ENCODE measurements around the gene TERC.

DNA sequence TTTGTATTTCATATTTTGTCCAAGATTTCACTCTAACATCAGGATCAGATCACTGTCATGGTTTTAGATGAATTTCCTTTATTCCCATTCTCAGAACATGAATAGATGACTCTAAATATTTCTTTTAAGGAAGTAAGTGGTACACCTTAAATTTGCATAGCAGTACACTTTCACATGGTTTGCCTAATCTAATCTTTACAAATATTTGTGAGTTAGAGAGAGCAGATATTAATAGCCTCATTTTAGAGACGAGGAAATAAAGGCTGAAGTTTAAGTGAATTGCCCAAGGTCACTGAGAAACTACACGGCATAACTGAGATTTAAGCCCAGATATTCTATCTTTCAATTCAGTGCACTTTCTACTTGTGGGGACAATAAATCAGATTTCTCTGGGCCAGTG, 14.2 kb downstream of the TERC start:
- no peak for TF ChIP-seq ZC3H11A (IDR thresholded peaks at IDR 0.05)
- TF ChIP-seq RFX5 (IDR thresholded peaks at IDR 0.05), result no peak
- no peak for TF ChIP-seq EP300 (IDR thresholded peaks at IDR 0.05)
- TF ChIP-seq POLR2A (IDR thresholded peaks at IDR 0.05; ENCODE audit: low read length), result no peak
- TF ChIP-seq, protein P1, sequence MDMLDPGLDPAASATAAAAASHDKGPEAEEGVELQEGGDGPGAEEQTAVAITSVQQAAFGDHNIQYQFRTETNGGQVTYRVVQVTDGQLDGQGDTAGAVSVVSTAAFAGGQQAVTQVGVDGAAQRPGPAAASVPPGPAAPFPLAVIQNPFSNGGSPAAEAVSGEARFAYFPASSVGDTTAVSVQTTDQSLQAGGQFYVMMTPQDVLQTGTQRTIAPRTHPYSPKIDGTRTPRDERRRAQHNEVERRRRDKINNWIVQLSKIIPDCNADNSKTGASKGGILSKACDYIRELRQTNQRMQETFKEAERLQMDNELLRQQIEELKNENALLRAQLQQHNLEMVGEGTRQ (IDR thresholded peaks at IDR 0.05), result no peak
- TF ChIP-seq, protein P2, sequence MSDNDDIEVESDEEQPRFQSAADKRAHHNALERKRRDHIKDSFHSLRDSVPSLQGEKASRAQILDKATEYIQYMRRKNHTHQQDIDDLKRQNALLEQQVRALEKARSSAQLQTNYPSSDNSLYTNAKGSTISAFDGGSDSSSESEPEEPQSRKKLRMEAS (IDR thresholded peaks at IDR 0.05), result no peak
- TF ChIP-seq CHD4 (IDR thresholded peaks at IDR 0.05; ENCODE audit: borderline replicate concordance), result no peak
- TF ChIP-seq, protein P3, sequence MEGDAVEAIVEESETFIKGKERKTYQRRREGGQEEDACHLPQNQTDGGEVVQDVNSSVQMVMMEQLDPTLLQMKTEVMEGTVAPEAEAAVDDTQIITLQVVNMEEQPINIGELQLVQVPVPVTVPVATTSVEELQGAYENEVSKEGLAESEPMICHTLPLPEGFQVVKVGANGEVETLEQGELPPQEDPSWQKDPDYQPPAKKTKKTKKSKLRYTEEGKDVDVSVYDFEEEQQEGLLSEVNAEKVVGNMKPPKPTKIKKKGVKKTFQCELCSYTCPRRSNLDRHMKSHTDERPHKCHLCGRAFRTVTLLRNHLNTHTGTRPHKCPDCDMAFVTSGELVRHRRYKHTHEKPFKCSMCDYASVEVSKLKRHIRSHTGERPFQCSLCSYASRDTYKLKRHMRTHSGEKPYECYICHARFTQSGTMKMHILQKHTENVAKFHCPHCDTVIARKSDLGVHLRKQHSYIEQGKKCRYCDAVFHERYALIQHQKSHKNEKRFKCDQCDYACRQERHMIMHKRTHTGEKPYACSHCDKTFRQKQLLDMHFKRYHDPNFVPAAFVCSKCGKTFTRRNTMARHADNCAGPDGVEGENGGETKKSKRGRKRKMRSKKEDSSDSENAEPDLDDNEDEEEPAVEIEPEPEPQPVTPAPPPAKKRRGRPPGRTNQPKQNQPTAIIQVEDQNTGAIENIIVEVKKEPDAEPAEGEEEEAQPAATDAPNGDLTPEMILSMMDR (IDR thresholded peaks at IDR 0.05), result no peak
- TF ChIP-seq BHLHE40 (IDR thresholded peaks at IDR 0.05; ENCODE audit: low read depth, low read length), result no peak
- TF ChIP-seq ZFP36 (IDR thresholded peaks at IDR 0.05; ENCODE audit: borderline replicate concordance, partially characterized antibody), result no peak
- no peak for TF ChIP-seq KDM1A (IDR thresholded peaks at IDR 0.05; ENCODE audit: low read depth)
- no peak for TF ChIP-seq RAD21 (conservative IDR thresholded peaks at IDR 0.05 in 1 of 2, IDR thresholded peaks at IDR 0.05 in 1 of 2)
- no peak for TF ChIP-seq SREBF2 (IDR thresholded peaks at IDR 0.05)

Measured in A549 (cell line).